OCI-LY1 (cell line): ENCODE data around the gene TGM2.

Source experiments
- EZH2 ChIP-seq: fragments of 200-600 bp; sonication (generic), shearing (Covaris generic); IDR thresholded peaks from 2 replicates; pipeline ENCODE4 v1.8.0; 2017; ENCODE audit warnings: borderline replicate concordance, mixed run types, mild to moderate bottlenecking, antibody characterized with exemption, low read length, moderate library complexity, mixed read lengths
- TF ChIP-seq, protein P1 (sequence below): fragments of 200-600 bp; sonication (generic), shearing (Covaris generic); IDR thresholded peaks from 2 replicates; pipeline ENCODE4 v1.5.1; 2017; ENCODE audit warnings: mild to moderate bottlenecking, antibody characterized with exemption, low read length, moderate library complexity, mixed read lengths

DNA sequence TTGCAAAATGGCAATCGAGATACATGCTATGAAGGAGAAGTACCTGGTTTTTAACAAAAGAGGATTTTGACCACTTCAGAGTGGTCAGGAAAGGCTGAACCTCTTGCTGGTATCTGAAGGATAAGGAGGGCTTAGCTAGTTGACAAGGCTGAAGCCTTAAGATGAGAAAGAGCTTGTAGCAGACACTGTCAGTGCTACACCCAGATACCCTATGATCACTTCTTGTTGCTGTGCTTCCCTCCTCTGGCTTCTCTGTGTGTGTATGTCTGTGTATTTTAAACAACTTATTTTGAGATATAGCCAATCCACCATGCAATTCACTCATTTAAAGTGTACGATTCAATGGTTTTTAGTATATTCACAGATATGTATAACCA lies 38.9 kb upstream of the TGM2 start:
- TF ChIP-seq, protein P1, sequence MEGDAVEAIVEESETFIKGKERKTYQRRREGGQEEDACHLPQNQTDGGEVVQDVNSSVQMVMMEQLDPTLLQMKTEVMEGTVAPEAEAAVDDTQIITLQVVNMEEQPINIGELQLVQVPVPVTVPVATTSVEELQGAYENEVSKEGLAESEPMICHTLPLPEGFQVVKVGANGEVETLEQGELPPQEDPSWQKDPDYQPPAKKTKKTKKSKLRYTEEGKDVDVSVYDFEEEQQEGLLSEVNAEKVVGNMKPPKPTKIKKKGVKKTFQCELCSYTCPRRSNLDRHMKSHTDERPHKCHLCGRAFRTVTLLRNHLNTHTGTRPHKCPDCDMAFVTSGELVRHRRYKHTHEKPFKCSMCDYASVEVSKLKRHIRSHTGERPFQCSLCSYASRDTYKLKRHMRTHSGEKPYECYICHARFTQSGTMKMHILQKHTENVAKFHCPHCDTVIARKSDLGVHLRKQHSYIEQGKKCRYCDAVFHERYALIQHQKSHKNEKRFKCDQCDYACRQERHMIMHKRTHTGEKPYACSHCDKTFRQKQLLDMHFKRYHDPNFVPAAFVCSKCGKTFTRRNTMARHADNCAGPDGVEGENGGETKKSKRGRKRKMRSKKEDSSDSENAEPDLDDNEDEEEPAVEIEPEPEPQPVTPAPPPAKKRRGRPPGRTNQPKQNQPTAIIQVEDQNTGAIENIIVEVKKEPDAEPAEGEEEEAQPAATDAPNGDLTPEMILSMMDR: no peak
- TF ChIP-seq EZH2: no peak
